Endothelial cell of umbilical vein (primary cell): ENCODE results near the gene SULT4A1. TPM values are rescaled to one million over a fixed set of nuclear protein-coding genes. Genes with fewer than 3 reads are reported as not detected.

Source experiments
- BruUV-seq: library from RNA; stranded (reverse); fragments of 400-500 nt; replicated peaks from 2 replicates; lab custom pipeline; 2021; lab: Mats Ljungman, UMichigan
- CTCF ChIA-PET: fragments of 300-600, 350-600 bp; sonication (Branson Sonifier 250); formaldehyde crosslinking; loops from one replicate; lab custom pipeline; 2021; ENCODE audit warnings: antibody characterized with exemption, inconsistent platforms; lab: Charles Lee
- POLR2A ChIA-PET: fragments of 300-600, 350-600 bp; sonication (Branson Sonifier 250); formaldehyde crosslinking; loops from one replicate; lab custom pipeline; 2021; ENCODE audit warnings: antibody characterized with exemption, inconsistent platforms; lab: Charles Lee
- DNase-seq: peaks from one replicate; pipeline ENCODE4 v3.0.0-alpha.2; 2011; ENCODE audit warnings: low read depth, low spot score
- FAIRE-seq: peaks from 2 replicates; lab custom pipeline; 2011; peaks lifted over from hg19 to GRCh38; lab: Jason Lieb, UNC
- H2AFZ ChIP-seq: 2 replicates; pipeline ENCODE4 v1.6.0; 2012; ENCODE audit warnings: low read depth, low read length, control low read depth, inconsistent platforms
- H3K27ac ChIP-seq: 2 replicates; pipeline ENCODE4 v1.5.1; 2011; ENCODE audit warnings: low read depth, mild to moderate bottlenecking, control low read depth, low read length, moderate library complexity; ENCODE audit not compliant: insufficient read depth
- H3K27me3 ChIP-seq, 2 experiments: 2 replicates each; pipeline versions ENCODE4 v1.6.0 to v1.6.1; 2011; ENCODE audit warnings: low read length in 2 of 2, mixed read lengths in 1 of 2; ENCODE audit not compliant: control insufficient read depth in 2 of 2, insufficient read depth in 2 of 2
- H3K36me3 ChIP-seq, 2 experiments: 2 replicates in 1 of 2; 3 replicates in 1 of 2; pipeline ENCODE4 v1.5.1; 2011; ENCODE audit warnings: low read length in 2 of 2, mild to moderate bottlenecking in 1 of 2, moderate library complexity in 1 of 2; ENCODE audit not compliant: control insufficient read depth in 2 of 2, insufficient read depth in 2 of 2; ENCODE audit errors: extremely low read depth in 1 of 2
- H3K4me1 ChIP-seq: 3 replicates; pipeline ENCODE4 v1.5.1; 2011; ENCODE audit warnings: mild to moderate bottlenecking, low read length; ENCODE audit not compliant: control insufficient read depth, insufficient read depth; ENCODE audit errors: extremely low read depth
- H3K4me2 ChIP-seq: 2 replicates; pipeline ENCODE4 v1.6.1; 2011; ENCODE audit warnings: low read length, control low read depth, mixed read lengths; ENCODE audit not compliant: insufficient read depth
- H3K4me3 ChIP-seq, 3 experiments: fragments of 200-600 bp in 1 of 3; sonication (generic), shearing (Covaris generic) in 1 of 3; replicated peaks in 1 of 3; 2 replicates each; pipeline ENCODE4 v1.5.1; 2011 to 2016; ENCODE audit warnings: control low read depth in 3 of 3, low read length in 3 of 3, mild to moderate bottlenecking in 2 of 3, inconsistent platforms in 1 of 3, low read depth in 1 of 3, moderate library complexity in 1 of 3; ENCODE audit not compliant: insufficient read depth in 1 of 3
- H3K79me2 ChIP-seq: 2 replicates; pipeline ENCODE4 v1.6.0; 2012; ENCODE audit warnings: low read length, inconsistent platforms; ENCODE audit not compliant: control insufficient read depth, insufficient read depth
- H3K9ac ChIP-seq: replicated peaks from 2 replicates; pipeline ENCODE3; 2011; ENCODE audit warnings: low read length, control low read depth; ENCODE audit not compliant: insufficient read depth; ENCODE audit errors: extremely low read depth
- H3K9me1 ChIP-seq: replicated peaks from 3 replicates; pipeline ENCODE4 v1.6.0; 2011; ENCODE audit warnings: mild to moderate bottlenecking, low read length; ENCODE audit not compliant: control insufficient read depth, insufficient read depth; ENCODE audit errors: extremely low read depth
- H3K9me3 ChIP-seq: replicated peaks from 2 replicates; pipeline ENCODE4 v1.5.1; 2012; ENCODE audit warnings: low read length, inconsistent platforms; ENCODE audit not compliant: control insufficient read depth, insufficient read depth
- H4K20me1 ChIP-seq: replicated peaks from 2 replicates; pipeline ENCODE3; 2011; ENCODE audit warnings: mild to moderate bottlenecking, low read length; ENCODE audit not compliant: control insufficient read depth, insufficient read depth; ENCODE audit errors: extremely low read depth
- EZH2 ChIP-seq: IDR thresholded peaks from 2 replicates; pipeline ENCODE4 v1.6.1; 2012; ENCODE audit warnings: borderline replicate concordance, low read depth, mild to moderate bottlenecking, moderate library complexity, low read length, inconsistent platforms; ENCODE audit not compliant: severe bottlenecking
- FOS ChIP-seq: IDR thresholded peaks from 2 replicates; pipeline ENCODE4 v1.6.1; 2011; ENCODE audit warnings: mild to moderate bottlenecking, low read length, moderate library complexity, borderline replicate concordance; ENCODE audit not compliant: insufficient read depth
- GATA2 ChIP-seq: IDR thresholded peaks from 2 replicates; pipeline ENCODE4 v1.7.0; 2011; ENCODE audit warnings: low read depth, mild to moderate bottlenecking, moderate library complexity, mixed read lengths, low read length; ENCODE audit not compliant: insufficient read length, insufficient read depth
- JUN ChIP-seq: IDR thresholded peaks from 2 replicates; pipeline ENCODE4 v1.6.1; 2011; ENCODE audit warnings: borderline replicate concordance, low read depth; ENCODE audit not compliant: insufficient read length, insufficient read depth
- MYC ChIP-seq: IDR thresholded peaks from one replicate; pipeline ENCODE4 v1.6.1; 2011; ENCODE audit warnings: mild to moderate bottlenecking, low read depth, low read length
- POLR2A ChIP-seq: IDR thresholded peaks from 2 replicates; pipeline ENCODE4 v1.6.1; 2012; ENCODE audit warnings: low read depth, mild to moderate bottlenecking, control low read depth, low read length
- POLR2AphosphoS5 ChIP-seq: IDR thresholded peaks from 2 replicates; pipeline ENCODE4 v1.6.1; 2012; ENCODE audit warnings: low read depth, mild to moderate bottlenecking, control low read depth, low read length, moderate library complexity; ENCODE audit not compliant: insufficient read depth
- dilution Hi-C: fragments of 300-500 bp; cut with MboI; formaldehyde crosslinking; loops from one replicate; pipeline ENCODE4 v1.15.0; 2019; ENCODE audit warnings: low sequenced_read_pairs; ENCODE audit not compliant: extremely low pct_ligation_motif_present
- intact Hi-C: fragments of 100-400 bp; cut with micrococcal nuclease; formaldehyde crosslinking; loops from one replicate; pipeline ENCODE4 v1.10.0; 2022
- polyA plus RNA-seq, 4 experiments: library from polyadenylated mRNA; depleted of rRNA in 3 of 4; stranded (reverse) in 3 of 4; unstranded in 1 of 4; fragments of >200 nt; gene quantifications; 2 replicates each; pipeline versions ENCODE4 v1.2.1 to v1.2.3, GENCODE V29; 2011 to 2012; ENCODE audit warnings: missing spikeins in 1 of 4
- total RNA-seq: library from RNA; stranded (reverse); gene quantifications from 2 replicates; pipeline ENCODE4 v1.2.3, GENCODE V29; 2021
- TF ChIP-seq, protein P1 (sequence below), 2 donors: IDR thresholded peaks; 1 replicate in 1 of 2; 2 replicates in 1 of 2; pipeline ENCODE4 v1.5.1; 2011; ENCODE audit warnings: low read length in 2 of 2, mild to moderate bottlenecking in 2 of 2, moderate library complexity in 2 of 2, control low read depth in 1 of 2, inconsistent platforms in 1 of 2, low read depth in 1 of 2; ENCODE audit not compliant: insufficient read depth in 1 of 2; ENCODE audit errors: extremely low read depth in 1 of 2
- TF ChIP-seq, protein P2 (sequence below): IDR thresholded peaks from 2 replicates; pipeline ENCODE4 v1.6.1; 2011; ENCODE audit not compliant: insufficient read depth, insufficient read length

The SULT4A1 gene
- total and polyA plus RNA-seq, 2 donors (not counting 3 experiments of a cell fraction or from before 2014, with no cell fraction given): 0.48 TPM; not detected in 1

DNA sequence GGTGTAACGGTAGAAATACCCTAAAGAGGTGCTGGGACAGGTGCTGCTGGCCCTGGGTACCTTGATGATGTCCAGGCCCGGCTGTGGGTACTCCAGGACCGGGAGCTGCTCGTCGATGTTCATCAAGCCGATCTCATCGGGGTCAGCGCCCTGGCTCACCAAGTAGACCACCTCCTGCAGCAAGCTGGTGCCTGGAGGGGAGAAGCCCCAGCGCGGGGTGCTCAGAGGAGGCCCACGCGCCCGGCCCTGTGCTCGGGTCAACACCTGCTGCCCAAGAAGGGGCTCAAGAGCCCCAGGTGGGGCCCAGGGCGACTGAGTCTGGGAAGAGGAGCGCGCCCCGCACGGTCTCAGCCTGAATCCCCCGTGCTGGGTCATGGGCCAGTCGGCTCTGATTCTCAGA is 20.6 kb downstream of the SULT4A1 start:
- no peak for FAIRE-seq
- H3K27ac ChIP-seq: no peak overlapping the region
- peaks cover 6% of the 10 kb centered on the region for H3K4me1 ChIP-seq
- intact Hi-C loops: no loop called here
- H4K20me1 ChIP-seq: no peaks in the 10 kb centered on the region
- TF ChIP-seq EZH2: no peak
- TF ChIP-seq FOS: no peak
- TF ChIP-seq, protein P1, sequence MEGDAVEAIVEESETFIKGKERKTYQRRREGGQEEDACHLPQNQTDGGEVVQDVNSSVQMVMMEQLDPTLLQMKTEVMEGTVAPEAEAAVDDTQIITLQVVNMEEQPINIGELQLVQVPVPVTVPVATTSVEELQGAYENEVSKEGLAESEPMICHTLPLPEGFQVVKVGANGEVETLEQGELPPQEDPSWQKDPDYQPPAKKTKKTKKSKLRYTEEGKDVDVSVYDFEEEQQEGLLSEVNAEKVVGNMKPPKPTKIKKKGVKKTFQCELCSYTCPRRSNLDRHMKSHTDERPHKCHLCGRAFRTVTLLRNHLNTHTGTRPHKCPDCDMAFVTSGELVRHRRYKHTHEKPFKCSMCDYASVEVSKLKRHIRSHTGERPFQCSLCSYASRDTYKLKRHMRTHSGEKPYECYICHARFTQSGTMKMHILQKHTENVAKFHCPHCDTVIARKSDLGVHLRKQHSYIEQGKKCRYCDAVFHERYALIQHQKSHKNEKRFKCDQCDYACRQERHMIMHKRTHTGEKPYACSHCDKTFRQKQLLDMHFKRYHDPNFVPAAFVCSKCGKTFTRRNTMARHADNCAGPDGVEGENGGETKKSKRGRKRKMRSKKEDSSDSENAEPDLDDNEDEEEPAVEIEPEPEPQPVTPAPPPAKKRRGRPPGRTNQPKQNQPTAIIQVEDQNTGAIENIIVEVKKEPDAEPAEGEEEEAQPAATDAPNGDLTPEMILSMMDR (IDR thresholded peaks at IDR 0.05; ENCODE audit: extremely low read depth in 1 of 2, insufficient read depth in 1 of 2, low read depth in 1 of 2, low read length in 2 of 2): no peak
- TF ChIP-seq, protein P2, sequence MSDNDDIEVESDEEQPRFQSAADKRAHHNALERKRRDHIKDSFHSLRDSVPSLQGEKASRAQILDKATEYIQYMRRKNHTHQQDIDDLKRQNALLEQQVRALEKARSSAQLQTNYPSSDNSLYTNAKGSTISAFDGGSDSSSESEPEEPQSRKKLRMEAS: no peak
- no peak for TF ChIP-seq GATA2
- TF ChIP-seq MYC: no peak
- no peak for TF ChIP-seq JUN
- TF ChIP-seq POLR2A: no peak
- no peak for TF ChIP-seq POLR2AphosphoS5
- H2AFZ ChIP-seq: no peak overlapping the region
- H3K9me1 ChIP-seq: no peaks in the 10 kb centered on the region
- no peak for DNase-seq
- H3K4me3 ChIP-seq: no peak overlapping the region
- dilution Hi-C loops: no loop called here
- H3K79me2 ChIP-seq: no peaks in the 10 kb centered on the region
- no peak overlapping the region for H3K9ac ChIP-seq
- H3K27me3 ChIP-seq: no peaks in the 10 kb centered on the region
- no peaks in the 10 kb centered on the region for H3K36me3 ChIP-seq
- no TSS peak for BruUV-seq
- CTCF ChIA-PET: no interaction called here
- H3K9me3 ChIP-seq: no peaks in the 10 kb centered on the region
- no peak overlapping the region for H3K4me2 ChIP-seq
- POLR2A ChIA-PET: no interaction called here
